GM12873 (cell line): Measurements from ENCODE around the gene INTS2.

Source experiments
- TF ChIP-seq, protein P1 (sequence below): IDR thresholded peaks from 2 replicates; pipeline ENCODE4 v1.5.1; 2012; ENCODE audit warnings: low read depth, mild to moderate bottlenecking, moderate library complexity, low read length, control low read depth; ENCODE audit not compliant: insufficient read depth; ENCODE audit errors: missing control alignments

The INTS2 gene

DNA sequence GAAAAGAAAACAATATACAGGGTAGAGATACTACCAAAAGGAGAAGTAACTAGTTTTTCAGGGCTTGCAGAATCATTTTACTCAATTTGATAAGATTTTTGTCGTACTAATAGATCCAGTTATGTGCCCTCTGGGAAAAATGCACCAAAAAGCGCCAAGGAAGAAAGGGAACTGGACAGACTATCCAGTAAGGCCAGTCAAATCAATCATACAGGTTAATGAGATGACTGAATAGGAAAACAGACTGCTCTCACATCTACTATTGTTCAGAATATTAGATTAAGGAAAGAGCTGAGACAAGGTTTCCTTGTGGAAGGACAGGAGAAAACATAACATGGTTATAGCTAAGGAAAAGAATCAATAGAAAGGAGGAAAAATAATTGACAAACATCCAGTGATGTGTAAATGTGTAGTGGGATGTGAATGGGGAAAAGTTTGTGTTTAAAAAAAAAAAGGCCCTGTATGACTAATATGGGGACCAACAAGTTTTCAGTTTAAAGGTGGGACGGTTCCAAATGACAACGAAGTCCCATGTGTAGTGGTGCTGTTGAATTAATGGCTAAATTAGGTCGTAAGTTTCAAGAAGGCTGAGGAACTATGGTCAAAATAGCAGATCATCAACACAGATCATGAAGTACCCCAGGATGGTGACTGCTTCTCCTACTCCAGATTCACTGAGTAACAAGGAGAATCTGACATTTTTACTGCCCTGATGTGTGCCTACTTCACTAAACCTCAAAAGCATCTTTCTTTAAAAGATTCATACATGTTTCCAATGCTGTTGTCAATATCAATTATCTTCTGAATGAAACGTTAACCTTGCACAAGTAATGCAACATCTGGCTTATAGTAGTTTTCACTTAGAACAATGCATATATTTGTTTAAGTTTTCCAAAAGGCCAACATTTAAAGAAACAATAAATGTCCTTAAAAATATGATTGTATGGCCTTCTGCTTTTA lies 105.2 kb downstream of the INTS2 start:
- TF ChIP-seq, protein P1, sequence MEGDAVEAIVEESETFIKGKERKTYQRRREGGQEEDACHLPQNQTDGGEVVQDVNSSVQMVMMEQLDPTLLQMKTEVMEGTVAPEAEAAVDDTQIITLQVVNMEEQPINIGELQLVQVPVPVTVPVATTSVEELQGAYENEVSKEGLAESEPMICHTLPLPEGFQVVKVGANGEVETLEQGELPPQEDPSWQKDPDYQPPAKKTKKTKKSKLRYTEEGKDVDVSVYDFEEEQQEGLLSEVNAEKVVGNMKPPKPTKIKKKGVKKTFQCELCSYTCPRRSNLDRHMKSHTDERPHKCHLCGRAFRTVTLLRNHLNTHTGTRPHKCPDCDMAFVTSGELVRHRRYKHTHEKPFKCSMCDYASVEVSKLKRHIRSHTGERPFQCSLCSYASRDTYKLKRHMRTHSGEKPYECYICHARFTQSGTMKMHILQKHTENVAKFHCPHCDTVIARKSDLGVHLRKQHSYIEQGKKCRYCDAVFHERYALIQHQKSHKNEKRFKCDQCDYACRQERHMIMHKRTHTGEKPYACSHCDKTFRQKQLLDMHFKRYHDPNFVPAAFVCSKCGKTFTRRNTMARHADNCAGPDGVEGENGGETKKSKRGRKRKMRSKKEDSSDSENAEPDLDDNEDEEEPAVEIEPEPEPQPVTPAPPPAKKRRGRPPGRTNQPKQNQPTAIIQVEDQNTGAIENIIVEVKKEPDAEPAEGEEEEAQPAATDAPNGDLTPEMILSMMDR = no peak

DNA sequence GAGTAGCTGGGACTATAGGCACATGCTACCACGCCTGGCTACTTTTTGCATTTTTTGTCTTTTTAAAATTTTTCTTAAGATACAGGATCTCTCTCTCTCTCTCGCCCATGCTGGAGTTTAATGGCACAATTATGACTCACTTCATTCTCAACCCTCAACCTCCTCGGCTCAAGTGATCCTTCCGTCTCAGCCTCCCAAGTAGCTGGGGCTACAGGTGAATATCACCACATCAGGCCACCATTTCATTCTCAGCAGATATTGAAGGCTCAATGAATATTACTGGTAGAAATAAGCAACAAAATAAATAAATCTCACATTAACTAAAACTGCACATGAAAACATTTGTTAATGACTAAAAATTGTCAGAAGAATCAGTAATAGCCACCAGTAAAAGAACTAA lies 106.1 kb downstream of the INTS2 start:
- TF ChIP-seq, protein P1 = no peak

DNA sequence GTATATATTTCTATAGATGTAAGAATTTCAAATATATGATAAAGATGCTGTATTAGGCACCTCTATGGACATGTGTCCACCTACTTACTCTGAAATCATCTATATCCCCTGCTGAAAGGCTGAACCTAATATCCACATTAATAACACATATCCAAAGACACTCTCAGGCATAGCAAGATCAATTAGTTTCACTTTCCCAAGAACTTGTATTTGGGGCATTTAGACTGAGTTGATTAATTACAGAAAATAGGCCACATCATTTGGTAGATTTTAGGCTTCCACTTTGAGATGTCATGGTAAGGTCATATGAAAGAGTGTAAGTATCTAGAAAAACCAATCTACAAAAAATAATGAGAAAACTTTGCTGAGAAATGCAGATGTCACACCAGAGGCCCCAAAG lies 109.6 kb downstream of the INTS2 start:
- TF ChIP-seq, protein P1 = no peak

DNA sequence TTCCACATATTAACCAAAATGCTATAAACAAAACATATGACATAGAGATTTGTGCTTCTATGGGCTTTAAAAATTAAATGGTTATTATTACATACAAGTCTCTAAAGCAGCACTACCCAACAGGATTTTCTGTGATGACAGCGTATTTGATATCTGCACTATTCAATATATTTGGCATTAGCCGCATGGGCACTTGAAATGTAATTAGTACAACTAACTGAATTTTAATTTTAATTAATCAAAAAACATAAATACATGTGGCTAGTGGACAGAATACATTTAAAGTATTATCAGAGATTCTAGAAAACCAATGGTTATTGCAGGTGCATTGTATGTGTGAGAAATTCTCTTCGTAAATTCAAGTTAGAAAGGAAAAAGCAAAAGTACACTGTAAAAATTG lies 110.3 kb downstream of the INTS2 start:
- TF ChIP-seq, protein P1 = no peak

DNA sequence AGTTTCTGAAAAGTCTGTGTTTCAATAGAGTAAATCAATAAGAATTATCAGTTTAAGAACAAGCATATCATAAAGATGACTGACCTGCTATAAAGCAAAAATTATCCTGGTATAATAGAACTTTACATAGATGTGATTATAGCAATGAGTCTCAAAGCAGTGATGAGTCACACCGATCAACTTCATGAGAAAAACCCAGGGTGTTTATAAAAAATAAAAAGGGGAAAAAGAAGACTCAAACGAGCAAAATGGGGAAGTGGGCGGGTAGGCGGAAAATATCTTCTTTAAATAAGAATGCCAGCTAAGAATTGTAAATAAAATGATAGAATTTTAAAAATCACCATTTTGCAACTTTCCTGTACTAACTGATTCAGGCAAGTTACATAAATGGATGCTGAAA lies 111.2 kb downstream of the INTS2 start:
- TF ChIP-seq, protein P1 = no peak

DNA sequence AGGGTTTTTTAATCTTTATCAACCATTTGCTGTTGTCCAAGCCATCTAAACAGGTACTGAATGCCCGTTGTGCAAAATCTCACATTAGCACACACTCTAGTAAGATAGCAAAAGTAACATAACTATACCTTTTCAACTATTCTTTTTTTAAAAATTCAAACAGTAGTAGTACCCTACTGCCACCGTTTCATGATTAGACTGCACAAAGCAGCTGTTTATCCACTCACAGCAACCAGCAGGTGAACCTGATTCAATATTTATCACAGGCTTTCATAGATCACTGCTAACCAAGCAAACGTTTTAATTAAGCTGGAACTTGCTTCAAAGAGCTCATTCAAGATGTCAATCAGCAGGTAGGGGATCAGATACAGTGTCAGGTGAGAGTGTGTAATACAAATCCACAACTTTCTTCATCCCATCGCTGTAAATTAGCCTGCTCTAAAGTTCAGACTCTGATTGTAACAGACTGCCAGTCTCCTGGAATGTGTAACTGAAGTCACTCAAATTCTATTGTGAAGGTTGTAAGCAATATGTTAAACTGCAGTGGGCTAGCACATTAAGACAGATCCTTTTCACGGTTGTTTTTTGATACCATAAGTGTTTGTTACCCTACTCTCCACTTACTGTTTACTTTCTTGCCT lies 111.8 kb downstream of the INTS2 start:
- TF ChIP-seq, protein P1 = no peak
